Measurements from ENCODE around the gene DGKZ.

Gene DGKZ

DNA sequence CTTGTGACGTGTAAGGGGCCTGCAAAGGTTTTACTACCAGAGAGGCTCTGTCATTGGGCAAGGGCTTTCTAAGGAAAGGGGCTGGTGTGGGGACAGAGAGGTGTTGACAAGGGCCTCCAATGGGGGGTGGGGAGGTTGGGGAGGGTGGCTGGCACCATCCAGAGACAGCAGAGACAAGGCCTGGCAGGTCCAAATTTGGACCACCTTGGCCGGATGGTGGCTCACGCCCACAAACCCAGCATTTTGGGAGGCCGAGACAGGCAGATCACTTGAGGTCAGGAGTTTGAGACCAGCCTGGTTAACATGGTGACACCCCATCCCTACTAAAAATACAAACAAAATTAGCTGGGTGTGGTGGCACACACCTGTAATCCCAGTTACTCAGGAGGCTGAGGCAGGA lies 46.5 kb downstream of the DGKZ start:
- Histone ChIP-seq H3K36me3 (ENCODE audit: insufficient read depth, low read length) (peaks cover 15% of the 10 kb centered on the region; the same call in 1 of the 2 replicates), H3K79me2 (ENCODE audit: insufficient read depth, low read length) (no peaks in the 10 kb centered on the region), H3K27me3 (ENCODE audit: insufficient read depth, low read length, poor library complexity, severe bottlenecking) (peaks cover 4% of the 10 kb centered on the region), H2AFZ (ENCODE audit: low read length) (no peak overlapping the region), H3K9me3 (ENCODE audit: insufficient read depth, low read depth, low read length) (no peaks in the 10 kb centered on the region), H3K4me1 (ENCODE audit: insufficient read depth, low read length, poor library complexity, severe bottlenecking) (no peaks in the 10 kb centered on the region), H3K4me3 (ENCODE audit: low read length, poor library complexity, severe bottlenecking) (no peak overlapping the region), H4K20me1 (ENCODE audit: insufficient read depth, low read length, poor library complexity, severe bottlenecking) (no peaks in the 10 kb centered on the region), H3F3A (ENCODE audit: low read depth) (no peaks in the 10 kb centered on the region), H3K9ac (ENCODE audit: low read depth, low read length, poor library complexity, severe bottlenecking) (no peak overlapping the region), H3K4me2 (ENCODE audit: low read depth, low read length, poor library complexity, severe bottlenecking) (no peak overlapping the region), H3K9me2 (replicated peaks; ENCODE audit: low read depth, low read length) (no peaks in the 10 kb centered on the region)
- TF ChIP-seq, protein P1, sequence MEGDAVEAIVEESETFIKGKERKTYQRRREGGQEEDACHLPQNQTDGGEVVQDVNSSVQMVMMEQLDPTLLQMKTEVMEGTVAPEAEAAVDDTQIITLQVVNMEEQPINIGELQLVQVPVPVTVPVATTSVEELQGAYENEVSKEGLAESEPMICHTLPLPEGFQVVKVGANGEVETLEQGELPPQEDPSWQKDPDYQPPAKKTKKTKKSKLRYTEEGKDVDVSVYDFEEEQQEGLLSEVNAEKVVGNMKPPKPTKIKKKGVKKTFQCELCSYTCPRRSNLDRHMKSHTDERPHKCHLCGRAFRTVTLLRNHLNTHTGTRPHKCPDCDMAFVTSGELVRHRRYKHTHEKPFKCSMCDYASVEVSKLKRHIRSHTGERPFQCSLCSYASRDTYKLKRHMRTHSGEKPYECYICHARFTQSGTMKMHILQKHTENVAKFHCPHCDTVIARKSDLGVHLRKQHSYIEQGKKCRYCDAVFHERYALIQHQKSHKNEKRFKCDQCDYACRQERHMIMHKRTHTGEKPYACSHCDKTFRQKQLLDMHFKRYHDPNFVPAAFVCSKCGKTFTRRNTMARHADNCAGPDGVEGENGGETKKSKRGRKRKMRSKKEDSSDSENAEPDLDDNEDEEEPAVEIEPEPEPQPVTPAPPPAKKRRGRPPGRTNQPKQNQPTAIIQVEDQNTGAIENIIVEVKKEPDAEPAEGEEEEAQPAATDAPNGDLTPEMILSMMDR (conservative IDR thresholded peaks at IDR 0.05; ENCODE audit: low read length), result no peak
- TF ChIP-seq EZH2phosphoT487 (IDR thresholded peaks at IDR 0.05; ENCODE audit: borderline replicate concordance), result no peak

DNA sequence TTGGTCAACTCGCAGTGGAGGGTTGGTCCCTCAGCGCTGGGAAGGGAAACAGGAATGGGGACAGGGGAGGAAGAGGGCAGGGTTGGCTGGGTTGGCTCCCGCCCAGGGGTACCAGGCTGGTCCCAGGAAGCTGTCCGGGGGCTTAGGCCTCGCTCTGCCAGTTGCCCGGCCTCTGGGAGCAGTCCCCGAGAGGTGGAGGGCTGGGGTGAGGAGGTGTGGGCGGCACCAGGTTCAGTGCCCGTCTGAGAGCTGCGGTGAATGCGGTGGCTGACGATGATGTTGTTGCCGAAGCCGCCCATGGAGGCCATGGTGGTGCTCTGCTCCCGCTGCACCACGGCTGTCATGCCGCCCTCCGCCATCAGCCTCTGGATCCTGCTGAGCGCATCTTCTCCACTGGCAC lies 50.3 kb downstream of the DGKZ start:
- no peaks in the 10 kb centered on the region for H3K9me3 ChIP-seq (ENCODE audit: insufficient read depth, low read depth, low read length)
- no peaks in the 10 kb centered on the region for H3K79me2 ChIP-seq (ENCODE audit: insufficient read depth, low read length)
- H3K36me3 ChIP-seq (ENCODE audit: insufficient read depth, low read length), result peaks cover 15% of the 10 kb centered on the region; the same call in 1 of the 2 replicates
- H3K4me1 ChIP-seq (ENCODE audit: insufficient read depth, low read length, poor library complexity, severe bottlenecking), result no peaks in the 10 kb centered on the region
- H3K9me2 ChIP-seq (replicated peaks; ENCODE audit: low read depth, low read length), result no peaks in the 10 kb centered on the region
- H3K4me3 ChIP-seq (ENCODE audit: low read length, poor library complexity, severe bottlenecking), result no peak overlapping the region
- no peak overlapping the region for H3K9ac ChIP-seq (ENCODE audit: low read depth, low read length, poor library complexity, severe bottlenecking)
- H4K20me1 ChIP-seq (ENCODE audit: insufficient read depth, low read length, poor library complexity, severe bottlenecking), result no peaks in the 10 kb centered on the region
- no peaks in the 10 kb centered on the region for H3F3A ChIP-seq (ENCODE audit: low read depth)
- H3K27me3 ChIP-seq (ENCODE audit: insufficient read depth, low read length, poor library complexity, severe bottlenecking), result no peaks in the 10 kb centered on the region
- no peak overlapping the region for H2AFZ ChIP-seq (ENCODE audit: low read length)
- TF ChIP-seq EZH2phosphoT487 (IDR thresholded peaks at IDR 0.05; ENCODE audit: borderline replicate concordance), result no peak
- TF ChIP-seq, protein P1 (conservative IDR thresholded peaks at IDR 0.05; ENCODE audit: low read length), result no peak
- H3K4me2 ChIP-seq (ENCODE audit: low read depth, low read length, poor library complexity, severe bottlenecking), result no peak overlapping the region

DNA sequence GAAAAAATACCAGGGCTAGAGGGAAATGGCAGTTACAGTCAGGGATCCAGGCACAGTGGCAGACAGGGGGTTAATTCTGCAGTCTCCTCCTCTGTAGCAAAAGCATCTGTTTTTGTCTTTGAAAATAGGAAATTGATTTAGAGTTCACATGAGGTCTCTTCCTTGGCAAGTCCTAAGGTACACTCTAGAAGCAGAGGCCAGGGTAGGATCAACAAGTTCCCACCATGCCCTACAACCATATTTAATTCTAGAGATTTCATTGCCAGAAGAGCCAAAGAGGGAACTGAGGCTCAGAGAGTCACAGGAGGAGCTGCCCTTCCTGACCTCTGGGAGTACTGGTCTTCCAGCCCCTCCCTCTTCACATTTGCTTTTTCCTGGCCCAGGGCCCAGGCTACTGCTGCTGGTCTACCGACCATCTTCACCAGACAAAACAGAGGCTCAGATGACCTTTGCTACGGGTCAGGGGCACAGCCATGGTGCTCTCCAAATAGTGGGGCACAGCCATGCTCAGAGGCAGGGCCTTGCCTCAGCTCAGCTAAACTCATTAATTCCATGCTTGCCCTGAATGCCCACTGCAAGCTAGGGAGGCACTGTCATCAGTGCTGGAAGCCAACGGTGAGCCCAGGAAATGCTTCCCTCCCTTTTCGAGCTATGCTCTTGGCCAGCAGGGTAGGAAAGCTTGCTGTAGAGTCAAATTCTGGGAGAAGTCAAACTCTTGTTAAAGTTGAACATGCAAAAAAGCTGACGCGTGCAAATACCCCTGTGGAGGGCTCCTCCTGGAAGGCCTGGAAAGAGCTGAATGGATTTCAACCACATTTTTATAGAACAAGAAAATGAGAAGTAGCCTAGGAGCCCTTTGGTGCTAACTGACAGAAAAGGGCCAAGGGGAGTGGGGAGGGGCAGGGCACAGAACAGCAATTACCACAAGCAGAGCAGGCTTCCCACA lies 56.0 kb downstream of the DGKZ start:
- Histone ChIP-seq H3K36me3 (ENCODE audit: insufficient read depth, low read length) (peaks cover 22% of the 10 kb centered on the region; the same call in 1 of the 2 replicates), H3K4me1 (ENCODE audit: insufficient read depth, low read length, poor library complexity, severe bottlenecking) (no peaks in the 10 kb centered on the region), H4K20me1 (ENCODE audit: insufficient read depth, low read length, poor library complexity, severe bottlenecking) (no peaks in the 10 kb centered on the region), H3F3A (ENCODE audit: low read depth) (no peaks in the 10 kb centered on the region), H3K4me3 (ENCODE audit: low read length, poor library complexity, severe bottlenecking) (no peak overlapping the region), H2AFZ (ENCODE audit: low read length) (no peak overlapping the region), H3K9me2 (replicated peaks; ENCODE audit: low read depth, low read length) (no peaks in the 10 kb centered on the region), H3K9ac (ENCODE audit: low read depth, low read length, poor library complexity, severe bottlenecking) (no peak overlapping the region), H3K27me3 (ENCODE audit: insufficient read depth, low read length, poor library complexity, severe bottlenecking) (no peaks in the 10 kb centered on the region), H3K4me2 (ENCODE audit: low read depth, low read length, poor library complexity, severe bottlenecking) (no peak overlapping the region), H3K9me3 (ENCODE audit: insufficient read depth, low read depth, low read length) (no peaks in the 10 kb centered on the region), H3K79me2 (ENCODE audit: insufficient read depth, low read length) (no peaks in the 10 kb centered on the region)
- TF ChIP-seq, protein P1 (conservative IDR thresholded peaks at IDR 0.05; ENCODE audit: low read length), result no peak
- TF ChIP-seq EZH2phosphoT487 (IDR thresholded peaks at IDR 0.05; ENCODE audit: borderline replicate concordance), result no peak

Measured in Loucy (cell line).